Jurkat, Clone E6-1 (cell line): ENCODE measurements around the gene IL1B.

Experiments
- DNase-seq: peaks from one replicate; pipeline ENCODE4 v3.0.0-alpha.2; 2011; ENCODE audit warnings: low read depth, low spot score
- H3K4me3 ChIP-seq: 2 replicates; pipeline ENCODE4 v1.5.1; 2011; ENCODE audit warnings: mild to moderate bottlenecking, low read length, control low read depth, moderate library complexity

The IL1B gene

DNA sequence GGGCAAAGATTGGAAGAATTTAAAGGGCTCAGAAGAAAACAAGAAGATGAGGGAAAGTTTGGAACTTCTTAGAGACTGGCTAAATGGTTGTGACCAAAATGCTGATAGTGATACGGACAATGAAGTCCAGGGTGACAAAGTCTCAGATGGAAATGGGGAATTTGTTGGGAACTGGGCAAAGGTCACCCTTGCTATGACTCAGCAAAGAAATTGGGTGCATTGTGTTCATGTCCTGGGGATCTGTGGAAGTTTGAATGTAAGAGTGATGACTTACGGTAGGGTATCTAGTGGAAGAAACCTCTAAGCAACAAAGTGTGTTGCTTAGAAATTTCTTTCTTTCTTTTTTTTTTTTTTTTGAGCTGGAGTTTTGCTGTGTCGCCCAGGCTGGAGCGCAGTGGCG, 46.3 kb downstream of the IL1B start:
- DNase-seq: no peak
- no peak overlapping the region for H3K4me3 ChIP-seq

DNA sequence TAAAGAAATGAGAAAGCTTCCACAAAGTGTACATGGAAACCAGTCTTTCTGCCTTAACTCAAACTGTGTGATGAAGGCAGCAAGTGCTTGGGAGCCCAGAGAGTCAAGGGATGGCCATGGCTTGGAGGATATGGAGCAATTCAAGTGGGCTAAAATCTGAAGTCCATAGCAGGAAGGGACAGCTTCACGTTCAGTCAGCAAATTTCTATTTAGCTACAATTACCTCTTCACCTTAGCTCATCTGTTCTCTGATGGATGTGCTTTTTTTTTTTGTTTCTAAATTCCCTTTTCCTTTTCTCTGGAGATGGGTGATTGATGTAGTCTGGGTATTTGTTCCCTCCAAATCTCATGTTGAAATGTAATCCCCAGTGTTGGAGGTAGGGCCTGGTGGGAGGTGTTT, 47.4 kb downstream of the IL1B start:
- H3K4me3 ChIP-seq: no peak overlapping the region
- DNase-seq: no peak

DNA sequence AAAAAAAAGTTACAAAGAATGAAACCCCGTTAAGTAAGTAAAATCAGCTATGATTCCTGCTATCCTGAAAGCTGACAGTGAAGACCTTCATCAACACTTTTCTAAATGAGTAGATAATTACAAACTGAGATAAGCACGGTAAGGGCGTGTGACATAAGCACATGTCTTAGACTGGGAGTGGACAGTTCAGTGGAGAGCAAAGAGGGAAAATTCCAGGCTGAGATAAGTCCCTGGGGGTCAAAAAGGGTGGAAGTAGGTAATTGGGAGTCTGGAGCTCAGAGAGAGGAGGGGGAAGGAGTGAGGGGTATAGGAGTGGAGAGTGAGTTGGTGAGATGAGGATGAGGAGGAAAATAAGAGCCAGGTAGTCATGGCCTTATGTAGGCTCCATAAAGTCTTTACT, 47.9 kb downstream of the IL1B start:
- DNase-seq: no peak
- H3K4me3 ChIP-seq: no peak overlapping the region

DNA sequence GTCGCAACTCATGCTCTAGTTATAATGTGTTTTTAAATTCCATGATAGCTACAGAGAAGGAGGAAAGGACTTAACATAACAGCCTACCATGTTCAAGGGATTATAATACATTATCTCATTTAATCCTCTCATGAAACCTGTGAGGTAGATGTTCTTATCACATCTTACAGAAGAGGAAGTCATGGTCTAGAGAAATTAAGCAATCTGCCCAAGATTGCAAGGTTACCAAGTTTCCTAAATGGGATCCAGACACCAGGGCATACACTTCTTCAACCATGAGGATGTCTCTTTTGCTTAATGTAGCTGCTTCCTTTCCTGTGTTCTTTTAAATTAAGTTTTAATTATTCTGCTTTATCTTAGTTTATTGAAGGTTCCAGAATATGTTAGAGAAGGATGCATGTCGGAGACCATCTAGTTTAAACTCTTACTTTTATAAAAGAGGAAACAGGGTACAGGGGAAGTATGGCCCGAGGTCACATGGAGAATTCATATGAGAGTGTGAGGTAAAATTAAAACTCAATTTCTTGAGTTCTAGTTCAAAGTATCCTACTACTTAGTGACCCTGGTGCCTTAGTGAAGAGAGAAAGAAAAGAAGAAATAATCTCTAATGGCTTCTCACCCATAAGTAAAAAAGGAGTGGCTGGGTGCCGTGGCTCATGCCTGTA, 48.7 kb downstream of the IL1B start:
- H3K4me3 ChIP-seq: no peak overlapping the region
- DNase-seq: no peak

DNA sequence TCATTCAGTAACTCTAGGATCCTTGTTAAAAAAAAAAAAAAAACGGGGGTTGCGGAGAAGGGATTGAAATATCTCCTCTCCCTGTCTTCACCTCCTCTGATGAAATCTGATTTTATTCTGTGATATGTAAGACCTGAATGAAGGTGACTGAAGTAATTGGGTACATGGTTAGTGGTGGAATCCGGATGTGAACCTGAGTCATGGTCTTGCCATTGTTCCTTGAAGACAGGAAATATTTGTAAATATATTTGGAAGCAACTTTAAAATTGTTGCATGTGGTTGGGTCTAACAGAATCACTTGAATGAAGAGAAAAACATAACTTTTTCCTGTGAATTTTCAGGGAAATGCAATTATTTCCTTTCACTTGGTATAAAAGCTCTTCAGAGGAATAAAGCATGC, 49.3 kb downstream of the IL1B start:
- H3K4me3 ChIP-seq: no peak overlapping the region
- DNase-seq: no peak

DNA sequence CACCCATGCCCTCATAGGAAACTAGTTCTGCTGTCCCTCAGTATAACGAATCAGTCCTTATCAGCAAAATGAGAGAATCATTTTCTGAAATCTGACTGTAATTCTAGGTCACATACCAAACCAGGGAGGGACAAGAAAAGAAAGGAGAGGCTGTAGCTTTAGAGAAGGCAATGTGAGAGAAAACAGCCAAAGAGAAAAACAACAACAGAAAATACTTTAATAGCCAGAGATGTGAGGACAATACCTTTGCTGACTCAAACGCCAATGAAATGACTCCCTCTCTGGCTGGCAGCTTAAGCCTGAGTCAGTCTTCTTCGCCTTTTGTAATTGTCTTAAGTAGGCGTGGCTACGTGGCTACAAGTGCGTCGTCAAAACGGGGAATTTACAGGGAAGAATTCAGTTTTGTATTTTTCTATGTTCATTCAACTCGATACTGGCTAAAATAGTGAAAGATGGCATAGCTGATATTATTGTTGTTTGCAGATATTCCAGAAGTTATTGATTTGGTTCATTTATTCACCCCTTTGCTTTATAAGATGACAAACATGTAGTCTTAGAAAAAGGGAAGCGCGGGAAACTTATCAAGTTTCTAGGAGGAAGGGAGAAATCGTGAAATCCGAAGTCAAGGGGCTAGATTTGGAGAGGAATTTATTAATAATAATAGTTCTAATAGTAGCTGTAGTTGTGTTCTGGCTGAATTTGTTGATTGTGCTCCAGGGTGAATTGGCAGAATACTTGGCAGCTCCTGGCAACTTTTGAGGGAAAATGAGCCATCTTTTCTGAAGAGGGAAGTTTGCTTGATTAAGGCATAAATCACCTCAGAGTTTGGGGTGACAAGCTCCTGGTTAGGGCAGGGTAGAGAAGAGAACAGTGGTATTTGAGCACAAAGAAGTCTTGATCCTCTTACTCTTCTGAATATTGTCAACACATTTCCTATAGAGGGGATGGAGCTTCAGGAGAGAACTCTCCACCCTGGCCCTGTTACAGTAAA, 52.1 kb downstream of the IL1B start, which contains the start of gene IL1A:
Gene IL1A (minus strand): TSS at position 295 of the 991 bp plus-strand sequence. CDS start 723 bp downstream, outside the sequence.
- no peak for DNase-seq
- no peak within 1 kb of the TSS for H3K4me3 ChIP-seq

DNA sequence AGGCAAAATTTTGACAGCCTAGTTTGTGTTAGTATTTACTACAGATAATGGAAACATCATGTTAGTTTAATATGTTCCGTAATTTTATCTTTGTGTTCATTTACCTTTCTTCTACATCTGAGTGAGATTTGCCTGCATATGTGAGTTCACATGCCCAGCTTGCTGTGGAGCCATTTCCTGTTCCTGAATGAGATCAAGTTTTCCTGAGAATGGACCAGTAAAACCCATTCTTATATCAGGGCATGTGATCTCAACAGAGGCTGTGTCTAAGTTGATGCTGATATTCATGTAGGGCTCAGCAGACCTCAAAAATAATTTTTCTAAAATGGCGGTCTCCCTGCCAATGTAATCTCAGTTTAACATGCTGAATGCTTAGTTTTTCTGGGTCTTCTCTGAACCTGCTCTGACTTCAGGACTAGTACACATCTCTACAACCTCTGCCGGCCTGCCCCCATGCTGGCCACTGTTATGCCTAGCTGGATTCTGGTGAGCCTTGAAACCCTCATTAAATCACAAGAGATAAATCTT, 53.3 kb downstream of the IL1B start:
- no peak for DNase-seq
- H3K4me3 ChIP-seq: no peak overlapping the region

DNA sequence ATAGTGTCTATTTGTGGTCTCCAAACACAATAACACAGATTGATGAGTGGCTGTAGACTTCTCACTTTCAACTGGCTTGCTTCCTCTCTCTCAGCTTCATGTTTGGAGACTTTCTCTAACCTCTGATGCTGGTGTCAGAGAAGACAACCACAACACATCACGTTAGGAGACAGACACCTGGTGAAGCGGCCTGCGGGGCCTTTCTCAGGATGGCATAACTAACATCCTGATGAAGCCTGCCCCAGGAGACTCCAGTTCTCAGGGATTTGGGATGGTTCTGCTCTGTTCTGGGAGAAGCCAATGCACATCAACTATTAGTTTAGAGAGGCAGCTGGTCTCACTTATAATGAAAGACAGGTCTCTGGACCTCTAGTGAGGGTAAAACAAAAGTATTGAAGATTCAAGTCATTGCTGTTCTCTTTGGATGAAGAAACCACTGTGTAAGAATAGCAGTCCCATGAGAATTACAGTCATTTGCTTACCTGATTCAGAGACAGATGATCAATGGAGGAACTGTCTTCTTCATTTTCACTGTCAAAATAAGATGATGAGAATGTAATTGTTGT, 54.3 kb downstream of the IL1B start:
- DNase-seq: no peak

More for the DNA sequence above, 54.3 kb downstream of the IL1B start:
- H3K4me3 ChIP-seq: no peak overlapping the region
